NOMO-1 treated with dmso at 0.1 percent for 144 hours (cell line): ENCODE results near the gene CD200R1.
"Not testable (repeated sequence)": the region's sequence is repeated elsewhere in the genome, so short reads cannot be mapped to it uniquely, and the experiment has no call there.

Source experiments
- DNase-seq: peaks from one replicate; lab custom pipeline; 2025; ENCODE audit not compliant: unreplicated experiment; lab: John Stamatoyannopoulos, UW

CD200R1 gene

GRCh38 chr3:112976001-112976400, 1.1 kb upstream of the CD200R1 start:
- no peak for DNase-seq

- DNase-seq: no peak
Measured at GRCh38 chr3:112974178-112974517, 755 bp downstream of the CD200R1 start.

DNA sequence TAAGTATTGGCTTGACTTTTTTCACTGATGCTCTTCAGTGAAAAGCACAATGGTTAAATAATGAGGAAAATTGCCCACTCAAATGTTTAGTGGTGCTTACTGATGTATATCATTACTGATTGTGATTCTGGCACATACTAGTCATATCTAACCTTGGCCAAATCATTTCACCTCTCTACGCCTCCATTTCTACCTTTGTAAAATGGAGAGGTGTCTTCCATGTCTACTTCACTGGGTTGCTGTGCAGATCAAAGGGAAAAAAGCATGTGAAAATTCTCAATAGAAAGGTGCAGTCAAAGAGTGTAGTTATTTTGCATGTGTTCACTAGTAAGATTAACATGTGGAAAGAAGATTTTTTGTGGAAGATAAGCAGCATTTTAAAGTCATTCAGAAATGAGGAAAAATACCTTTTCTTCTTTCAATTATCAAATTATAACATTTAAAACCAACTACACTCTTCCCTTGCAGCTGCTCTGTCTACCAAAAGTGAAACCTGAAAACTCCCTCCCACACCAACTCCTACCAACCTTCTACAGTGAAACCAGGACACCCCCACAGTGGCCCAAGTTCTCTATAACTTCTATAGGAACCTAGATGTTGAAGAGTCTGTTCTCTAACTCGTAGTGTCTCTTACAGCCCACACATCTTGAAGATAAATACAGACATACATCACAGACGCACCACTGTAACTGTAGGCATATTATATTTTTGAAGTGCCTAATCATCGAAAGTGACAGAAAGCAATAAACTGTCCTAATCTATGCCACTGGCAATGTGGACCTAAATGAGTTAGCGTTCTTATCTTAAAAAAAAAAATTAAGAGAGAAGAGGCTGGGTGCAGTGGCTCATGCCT, 1.4 kb downstream of the CD200R1 start:
- no peak for DNase-seq

GRCh38 chr3:112972158-112972557, 2.7 kb downstream of the CD200R1 start:
- DNase-seq: no peak

DNA sequence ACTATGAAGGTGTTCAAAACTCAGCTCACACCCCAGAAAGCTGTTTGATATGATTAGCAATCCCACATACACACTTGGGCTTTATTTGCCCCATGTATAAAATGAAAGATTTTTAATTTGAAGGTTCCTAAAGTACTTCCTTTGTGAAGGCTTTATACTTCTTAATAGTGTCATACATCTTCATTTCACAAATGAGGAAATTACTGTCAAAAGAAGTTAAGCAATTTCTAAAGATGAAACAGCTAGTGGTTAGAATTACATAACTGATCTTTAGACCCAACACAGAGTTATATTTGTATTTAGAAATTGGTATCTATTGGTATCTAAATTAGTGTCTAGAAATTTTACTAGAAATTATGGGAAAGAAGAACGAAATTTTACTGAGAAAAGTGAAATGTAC, 7.1 kb downstream of the CD200R1 start:
- peak; percentile 43 for DNase-seq

GRCh38 chr3:112967425-112967824, 7.5 kb downstream of the CD200R1 start:
- DNase-seq: no peak

DNA sequence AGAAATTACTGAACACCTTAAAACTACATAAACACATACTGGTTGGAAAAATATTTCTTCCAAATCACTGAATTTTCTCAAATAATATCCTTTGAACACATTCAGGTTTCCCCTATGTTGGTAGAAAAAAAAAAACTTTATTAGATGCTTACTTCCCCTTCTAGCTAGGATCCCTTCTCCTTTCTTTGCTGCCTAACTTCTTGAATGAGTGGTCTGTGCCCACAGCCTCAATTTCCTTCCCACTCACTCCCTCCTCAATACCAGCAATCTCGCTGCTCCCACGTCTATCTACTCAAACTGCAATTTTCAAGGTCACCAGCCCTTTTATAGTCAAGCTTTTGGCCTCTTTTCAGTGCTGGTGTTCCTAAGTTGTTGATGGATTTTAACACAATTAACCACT, 8.3 kb downstream of the CD200R1 start:
- peak; percentile 28 for DNase-seq

- DNase-seq: no peak
Measured at GRCh38 chr3:112965656-112966055, 9.2 kb downstream of the CD200R1 start.

DNA sequence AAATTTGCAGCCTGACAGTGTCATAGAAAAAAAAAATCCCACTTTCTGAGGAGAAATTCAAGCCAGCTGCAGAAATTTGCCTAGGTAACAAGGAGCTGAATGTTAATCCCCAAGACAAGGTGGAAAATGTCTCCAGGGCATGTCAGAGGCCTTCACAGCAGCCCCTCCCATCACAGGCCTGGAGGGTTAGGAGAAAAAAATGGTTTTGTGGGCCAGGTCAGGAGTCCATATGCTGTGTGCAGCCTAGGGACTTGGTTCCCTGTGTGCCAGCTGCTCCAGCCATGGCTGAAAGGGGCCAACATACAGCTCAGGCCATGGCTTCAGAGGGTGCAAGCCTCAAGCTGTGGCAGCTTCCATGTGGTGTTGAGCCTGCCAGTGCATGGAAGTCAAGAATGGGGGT, 11.2 kb downstream of the CD200R1 start:
- no peak for DNase-seq

GRCh38 chr3:112958811-112959560, 15.9 kb downstream of the CD200R1 start:
- DNase-seq: no peak

DNA sequence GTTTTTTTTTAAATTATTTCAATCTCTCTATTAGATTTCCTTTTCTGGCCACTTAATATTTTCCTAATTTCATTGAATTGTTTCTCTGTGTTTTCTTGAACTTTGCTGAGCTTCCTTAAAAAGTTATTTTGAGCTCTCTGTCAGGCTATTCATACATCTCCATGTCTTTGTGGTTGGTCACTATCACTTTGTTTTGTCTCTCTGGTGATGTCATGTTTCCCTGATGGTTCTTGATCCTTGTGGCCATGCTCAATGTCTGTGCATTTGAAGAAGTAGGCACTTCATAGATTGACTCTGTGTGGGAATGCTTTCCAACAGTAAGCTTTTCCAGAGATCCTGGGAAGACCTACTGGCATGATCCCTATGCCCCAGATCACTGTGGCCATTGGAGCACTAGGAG, 18.6 kb downstream of the CD200R1 start:
- no peak for DNase-seq

- DNase-seq: no peak
Measured at GRCh38 chr3:112948346-112948838, 26.5 kb downstream of the CD200R1 start.

GRCh38 chr3:112931736-112932521, 43.0 kb downstream of the CD200R1 start:
- DNase-seq: no peak

DNA sequence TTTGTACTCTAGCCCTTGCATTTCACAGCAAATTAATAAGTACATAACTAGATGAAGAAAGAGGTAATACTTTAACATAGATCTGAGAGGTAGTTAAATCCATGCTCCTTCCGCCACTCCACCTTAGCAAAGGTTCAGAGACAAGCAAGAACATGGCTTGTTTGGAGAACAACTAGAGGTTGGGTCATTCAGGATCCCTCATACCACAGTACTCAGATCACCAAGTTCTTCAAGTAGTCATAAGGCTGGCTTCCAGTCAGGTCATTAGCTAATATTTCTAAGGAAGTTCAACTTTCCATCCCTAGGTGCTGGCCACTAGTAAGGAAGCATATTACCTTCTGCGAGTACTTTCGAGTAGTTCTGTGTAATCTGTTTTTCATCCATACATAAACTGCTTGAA, 44.1 kb downstream of the CD200R1 start:
- no peak for DNase-seq

DNA sequence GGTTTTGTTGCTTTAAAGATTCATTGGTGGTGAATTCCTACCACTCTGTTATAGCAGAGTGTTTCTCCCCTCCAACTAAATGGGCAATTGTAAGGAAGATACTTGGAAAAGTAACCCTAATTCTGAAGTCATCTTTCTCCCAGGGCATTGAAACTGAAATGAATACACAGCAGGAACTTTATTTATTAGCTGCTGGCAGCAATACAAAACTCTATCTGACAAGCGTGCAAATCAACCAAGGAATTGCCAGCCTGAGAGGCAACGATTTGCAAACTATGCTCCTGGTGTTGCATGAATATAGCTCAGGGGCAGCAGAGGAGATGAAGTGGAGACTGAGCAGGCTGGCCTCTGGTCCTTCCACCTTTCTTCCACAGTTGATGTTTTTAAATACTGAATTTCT, 48.9 kb downstream of the CD200R1 start:
- no peak for DNase-seq

GRCh38 chr3:112925560-112925959, 49.3 kb downstream of the CD200R1 start:
- no peak for DNase-seq

- not testable (repeated sequence) for DNase-seq
Measured at GRCh38 chr3:112919541-112919940, 55.4 kb downstream of the CD200R1 start.

- DNase-seq: no peak
Measured at GRCh38 chr3:112908252-112908651, 66.7 kb downstream of the CD200R1 start.

DNA sequence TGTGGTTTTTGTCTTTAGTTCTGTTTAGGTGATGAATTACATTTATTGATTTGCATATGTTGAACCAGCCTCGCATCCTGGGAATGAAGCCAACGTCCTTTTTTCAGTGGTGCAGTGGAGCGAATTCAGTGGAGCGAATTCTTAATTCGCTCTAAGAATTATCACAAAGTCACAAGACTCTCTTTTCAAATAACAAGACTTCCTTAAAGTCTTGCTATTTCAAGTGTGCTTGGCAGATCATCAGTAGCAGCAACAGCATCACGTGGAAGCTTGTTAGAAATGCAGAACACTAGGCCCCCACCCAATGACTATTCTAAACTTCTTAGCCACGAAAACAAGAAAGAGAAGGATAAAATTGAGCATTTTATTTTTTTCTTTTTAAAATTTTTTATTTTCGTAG, 70.1 kb downstream of the CD200R1 start:
- no peak for DNase-seq

DNA sequence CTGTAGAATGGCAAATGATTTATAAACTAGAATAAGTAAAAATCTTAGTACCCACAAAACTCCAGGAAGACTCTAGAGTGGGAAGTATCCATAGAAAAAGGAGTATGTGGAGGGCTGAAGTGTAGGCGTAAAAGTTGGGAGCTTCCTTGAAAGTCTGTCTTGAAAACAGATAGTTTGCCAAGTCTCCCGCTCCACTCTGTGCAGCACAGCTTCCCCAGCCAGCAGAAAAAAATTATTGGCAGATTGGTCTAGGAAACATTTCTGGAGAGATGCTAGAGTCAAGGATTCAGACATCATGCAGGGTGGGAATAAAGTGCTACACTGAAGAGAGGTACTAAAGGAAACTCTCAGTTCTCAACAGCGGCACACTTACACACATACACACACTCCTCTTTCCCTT, 74.8 kb downstream of the CD200R1 start:
- no peak for DNase-seq

DNA sequence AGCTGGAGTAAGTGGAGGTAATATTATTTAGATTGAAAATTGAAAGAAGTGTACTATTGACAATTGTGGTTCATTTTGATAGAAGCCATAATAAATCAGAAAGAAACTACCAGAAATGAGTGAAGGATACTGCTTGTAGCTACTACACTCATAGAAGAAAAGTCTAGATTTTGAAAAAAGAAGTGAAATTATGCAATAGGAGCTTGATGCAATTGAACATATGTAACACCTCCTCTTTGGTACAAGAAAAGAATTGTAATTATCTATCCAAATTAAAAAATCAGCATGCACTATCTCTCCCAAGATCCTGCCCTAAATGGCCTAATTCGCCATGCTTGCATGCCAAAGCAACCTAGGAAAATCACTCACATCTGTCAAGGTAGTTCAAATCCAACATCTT, 77.1 kb downstream of the CD200R1 start:
- DNase-seq: no peak

- no peak for DNase-seq
Measured at GRCh38 chr3:112894258-112894657, 80.6 kb downstream of the CD200R1 start.
